ENCODE measurements around the gene HHATL. TPM values are rescaled to one million over a fixed set of nuclear protein-coding genes. Genes with fewer than 3 reads are reported as not detected.

The HHATL gene
- total RNA-seq, 1 donor from 2014 or later, result 1.0 TPM

GRCh38 chr3:42732829-42733459 is 30.3 kb upstream of the HHATL start:
- intact Hi-C loops (cut with DNase I), result no loop called here
- Histone ChIP-seq H3K9me3 (no peaks in the 10 kb centered on the region), H3K4me1 (no peaks in the 10 kb centered on the region), H3K27ac (no peak overlapping the region), H3K27me3 (ENCODE audit: low read depth) (no peaks in the 10 kb centered on the region), H3K36me3 (no peaks in the 10 kb centered on the region), H3K4me3 (no peak overlapping the region)
- ATAC-seq, result no peak
- no peak for TF ChIP-seq CTCF (IDR thresholded peaks at IDR 0.05)
- DNase-seq, result no peak

- H3K9me3 ChIP-seq, result no peaks in the 10 kb centered on the region
- H3K4me3 ChIP-seq, result no peak overlapping the region
- no peaks in the 10 kb centered on the region for H3K36me3 ChIP-seq
- TF ChIP-seq CTCF (IDR thresholded peaks at IDR 0.05), result no peak
- no peak for DNase-seq
- no peaks in the 10 kb centered on the region for H3K4me1 ChIP-seq
- no peak for ATAC-seq
- no peak overlapping the region for H3K27ac ChIP-seq
- no peaks in the 10 kb centered on the region for H3K27me3 ChIP-seq (ENCODE audit: low read depth)
- intact Hi-C loops (cut with DNase I), result no loop called here
Measured at GRCh38 chr3:42732196-42732828, 29.7 kb upstream of the HHATL start.

- no peak overlapping the region for H3K27ac ChIP-seq
- DNase-seq (no peak), ATAC-seq (no peak)
- no peaks in the 10 kb centered on the region for H3K4me1 ChIP-seq
- TF ChIP-seq CTCF (IDR thresholded peaks at IDR 0.05), result no peak
- no peak overlapping the region for H3K4me3 ChIP-seq
- H3K27me3 ChIP-seq (ENCODE audit: low read depth), result no peaks in the 10 kb centered on the region
- no peaks in the 10 kb centered on the region for H3K9me3 ChIP-seq
- no peaks in the 10 kb centered on the region for H3K36me3 ChIP-seq
- intact Hi-C loops (cut with DNase I), result no loop called here
Measured at GRCh38 chr3:42731476-42732195, 29.0 kb upstream of the HHATL start.

- H3K4me3 ChIP-seq, result no peak overlapping the region
- no peaks in the 10 kb centered on the region for H3K9me3 ChIP-seq
- no peaks in the 10 kb centered on the region for H3K36me3 ChIP-seq
- H3K27me3 ChIP-seq (ENCODE audit: low read depth), result no peaks in the 10 kb centered on the region
- no peaks in the 10 kb centered on the region for H3K4me1 ChIP-seq
- intact Hi-C loops (cut with DNase I), result no loop called here
- no peak overlapping the region for H3K27ac ChIP-seq
- no peak for TF ChIP-seq CTCF (IDR thresholded peaks at IDR 0.05)
- ATAC-seq, result no peak
- DNase-seq, result no peak
Measured at GRCh38 chr3:42730706-42731420, 28.3 kb upstream of the HHATL start.

GRCh38 chr3:42730294-42730693 is 27.7 kb upstream of the HHATL start:
- Histone ChIP-seq H3K27ac (no peak overlapping the region), H3K4me1 (no peaks in the 10 kb centered on the region), H3K36me3 (no peaks in the 10 kb centered on the region), H3K27me3 (ENCODE audit: low read depth) (no peaks in the 10 kb centered on the region), H3K9me3 (no peaks in the 10 kb centered on the region), H3K4me3 (no peak overlapping the region)
- intact Hi-C loops (cut with DNase I), result no loop called here
- TF ChIP-seq CTCF (IDR thresholded peaks at IDR 0.05), result no peak
- no peak for ATAC-seq
- no peak for DNase-seq

All from lower lobe of right lung (tissue), 2 donors.